H1 (cell line): ENCODE measurements around the gene CHD2. TPM values are rescaled to one million over a fixed set of nuclear protein-coding genes. Genes with fewer than 3 reads are reported as not detected.

Experiments used
- ASH2L ChIP-seq: fragments of 200-600, 300-600 bp; sonication (generic); IDR thresholded peaks from one replicate; pipeline ENCODE4 v1.7.1; 2017; ENCODE audit warnings: low read length
- FOSL1 ChIP-seq: IDR thresholded peaks from 2 replicates; pipeline ENCODE4 v1.6.1; 2011; ENCODE audit warnings: mild to moderate bottlenecking, low read depth, low read length, moderate library complexity; ENCODE audit not compliant: insufficient read depth
- TCF12 ChIP-seq: IDR thresholded peaks from 2 replicates; pipeline ENCODE4 v1.6.1; 2011; ENCODE audit warnings: low read depth, mild to moderate bottlenecking, low read length
- ZNF274 ChIP-seq: IDR thresholded peaks from 2 replicates; pipeline ENCODE4 v1.7.0; 2012; ENCODE audit warnings: low read length, borderline replicate concordance; ENCODE audit errors: extremely low read depth
- polyA plus RNA-seq, 7 experiments: library from polyadenylated mRNA; depleted of rRNA in 3 of 7; stranded (reverse) in 5 of 7; unstranded in 2 of 7; fragments of >200 nt in 5 of 7; fragments of 200-250 nt in 2 of 7; gene quantifications; 1 replicate in 5 of 7; 2 replicates in 1 of 7; 4 replicates in 1 of 7; pipeline versions ENCODE4 v1.2.1 to v1.2.3, GENCODE V29; 2011 to 2013; ENCODE audit warnings: missing spikeins in 2 of 7, mixed read lengths in 2 of 7
- total RNA-seq: library from RNA; stranded (reverse); fragmentation: NEBNext Ultra II Directional; extraction: Animal tissue kit (Norgen Biotek cat#: 25700); gene quantifications from 2 replicates; pipeline ENCODE4 v1.2.1, GENCODE V29; 2021

CHD2 gene
- total and polyA plus RNA-seq, 2 of the 8 experiments (the other 6 are each of a cell fraction or from before 2014, with no cell fraction given): 28.8 to 70.0 TPM

DNA sequence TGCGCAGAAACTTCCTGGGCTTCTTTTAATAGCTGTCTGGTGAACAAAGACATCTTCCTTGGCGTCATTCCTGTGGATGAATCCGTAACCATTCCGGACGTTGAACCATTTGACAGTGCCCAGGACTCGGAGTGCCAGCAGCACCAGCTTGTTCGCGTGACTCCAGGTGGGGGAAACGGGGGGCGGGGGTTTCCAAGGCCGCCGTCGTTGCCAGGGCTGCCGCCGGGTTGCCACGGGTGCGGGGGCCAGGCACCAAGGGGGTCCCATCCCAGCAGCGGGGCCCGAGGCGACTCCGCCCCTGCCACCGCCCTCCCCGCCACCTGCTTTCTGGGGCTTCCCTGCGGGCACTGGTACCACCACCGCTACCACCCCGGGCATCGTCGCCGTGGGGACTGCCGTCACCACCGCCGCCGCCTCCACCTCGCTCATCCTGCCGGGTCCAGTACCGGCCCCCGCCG, 166.1 kb downstream of the CHD2 start (continued):
- TF ChIP-seq TCF12: no peak
- TF ChIP-seq ASH2L: no peak
- no peak for TF ChIP-seq ZNF274
- no peak for TF ChIP-seq FOSL1
